ENCODE results near the gene MAP1S. TPM values are rescaled to one million over a fixed set of nuclear protein-coding genes. Genes with fewer than 3 reads are reported as not detected.

MAP1S gene
- total RNA-seq, 2 experiments from 2014 or later: 18.1 to 21.4 TPM

DNA sequence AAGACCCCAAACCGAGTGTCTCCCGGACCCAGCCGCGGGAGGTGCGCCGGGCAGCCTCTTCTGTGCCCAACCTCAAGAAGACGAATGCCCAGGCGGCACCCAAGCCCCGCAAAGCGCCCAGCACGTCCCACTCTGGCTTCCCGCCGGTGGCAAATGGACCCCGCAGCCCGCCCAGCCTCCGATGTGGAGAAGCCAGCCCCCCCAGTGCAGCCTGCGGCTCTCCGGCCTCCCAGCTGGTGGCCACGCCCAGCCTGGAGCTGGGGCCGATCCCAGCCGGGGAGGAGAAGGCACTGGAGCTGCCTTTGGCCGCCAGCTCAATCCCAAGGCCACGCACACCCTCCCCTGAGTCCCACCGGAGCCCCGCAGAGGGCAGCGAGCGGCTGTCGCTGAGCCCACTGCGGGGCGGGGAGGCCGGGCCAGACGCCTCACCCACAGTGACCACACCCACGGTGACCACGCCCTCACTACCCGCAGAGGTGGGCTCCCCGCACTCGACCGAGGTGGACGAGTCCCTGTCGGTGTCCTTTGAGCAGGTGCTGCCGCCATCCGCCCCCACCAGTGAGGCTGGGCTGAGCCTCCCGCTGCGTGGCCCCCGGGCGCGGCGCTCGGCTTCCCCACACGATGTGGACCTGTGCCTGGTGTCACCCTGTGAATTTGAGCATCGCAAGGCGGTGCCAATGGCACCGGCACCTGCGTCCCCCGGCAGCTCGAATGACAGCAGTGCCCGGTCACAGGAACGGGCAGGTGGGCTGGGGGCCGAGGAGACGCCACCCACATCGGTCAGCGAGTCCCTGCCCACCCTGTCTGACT is 7.9 kb downstream of the MAP1S start:
- DNase-seq (no peak), ATAC-seq (ENCODE audit: poor library complexity) (no peak)
- peaks cover 70% of the 10 kb centered on the region for H3K36me3 ChIP-seq (ENCODE audit: insufficient read depth, low read length)
- POLR2A ChIA-PET: no interaction called here
- no peaks in the 10 kb centered on the region for H3K9me3 Mint-ChIP-seq
- no peak overlapping the region for H3K27ac ChIP-seq (ENCODE audit: low read depth in 1 of 2, low read length in 2 of 2)
- CTCF ChIA-PET: interaction anchor here (1.5 kb wide), 1 partner anchor 9 kb away, joined by 4 read pairs; no protein-coding TSS in a partner anchor
- no peak overlapping the region for H3K4me3 ChIP-seq (ENCODE audit: low read length)
- no peak overlapping the region for H3K27ac Mint-ChIP-seq
- peaks cover 8% of the 10 kb centered on the region for H3K4me1 ChIP-seq (ENCODE audit: insufficient read depth, low read length)
- H3K27me3 ChIP-seq (ENCODE audit: control insufficient read depth in 1 of 2, insufficient read depth in 2 of 2, low read length in 2 of 2): no peaks in the 10 kb centered on the region
- H3K36me3 Mint-ChIP-seq (ENCODE audit: low read depth): peaks cover 61% of the 10 kb centered on the region
- H3K4me3 Mint-ChIP-seq: no peak overlapping the region
- intact Hi-C loops (cut with DNase I, micrococcal nuclease): no loop called here
- TF ChIP-seq, protein P1, sequence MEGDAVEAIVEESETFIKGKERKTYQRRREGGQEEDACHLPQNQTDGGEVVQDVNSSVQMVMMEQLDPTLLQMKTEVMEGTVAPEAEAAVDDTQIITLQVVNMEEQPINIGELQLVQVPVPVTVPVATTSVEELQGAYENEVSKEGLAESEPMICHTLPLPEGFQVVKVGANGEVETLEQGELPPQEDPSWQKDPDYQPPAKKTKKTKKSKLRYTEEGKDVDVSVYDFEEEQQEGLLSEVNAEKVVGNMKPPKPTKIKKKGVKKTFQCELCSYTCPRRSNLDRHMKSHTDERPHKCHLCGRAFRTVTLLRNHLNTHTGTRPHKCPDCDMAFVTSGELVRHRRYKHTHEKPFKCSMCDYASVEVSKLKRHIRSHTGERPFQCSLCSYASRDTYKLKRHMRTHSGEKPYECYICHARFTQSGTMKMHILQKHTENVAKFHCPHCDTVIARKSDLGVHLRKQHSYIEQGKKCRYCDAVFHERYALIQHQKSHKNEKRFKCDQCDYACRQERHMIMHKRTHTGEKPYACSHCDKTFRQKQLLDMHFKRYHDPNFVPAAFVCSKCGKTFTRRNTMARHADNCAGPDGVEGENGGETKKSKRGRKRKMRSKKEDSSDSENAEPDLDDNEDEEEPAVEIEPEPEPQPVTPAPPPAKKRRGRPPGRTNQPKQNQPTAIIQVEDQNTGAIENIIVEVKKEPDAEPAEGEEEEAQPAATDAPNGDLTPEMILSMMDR (IDR thresholded peaks at IDR 0.05): no peak
- no peaks in the 10 kb centered on the region for H3K27me3 Mint-ChIP-seq
- no peaks in the 10 kb centered on the region for H3K9me3 ChIP-seq (ENCODE audit: control insufficient read depth in 1 of 2, insufficient read depth in 1 of 2, low read length in 2 of 2)
- peaks cover 21% of the 10 kb centered on the region for H3K4me1 Mint-ChIP-seq (ENCODE audit: low read depth)

DNA sequence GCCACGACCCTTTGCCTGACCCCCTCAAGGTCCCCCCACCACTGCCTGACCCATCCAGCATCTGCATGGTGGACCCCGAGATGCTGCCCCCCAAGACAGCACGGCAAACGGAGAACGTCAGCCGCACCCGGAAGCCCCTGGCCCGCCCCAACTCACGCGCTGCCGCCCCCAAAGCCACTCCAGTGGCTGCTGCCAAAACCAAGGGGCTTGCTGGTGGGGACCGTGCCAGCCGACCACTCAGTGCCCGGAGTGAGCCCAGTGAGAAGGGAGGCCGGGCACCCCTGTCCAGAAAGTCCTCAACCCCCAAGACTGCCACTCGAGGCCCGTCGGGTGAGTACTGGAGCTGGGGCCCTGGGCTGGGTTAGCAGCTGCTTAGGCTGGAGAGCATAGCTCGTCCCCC is 8.6 kb downstream of the MAP1S start:
- peaks cover 75% of the 10 kb centered on the region for H3K36me3 ChIP-seq (ENCODE audit: insufficient read depth, low read length)
- intact Hi-C loops (cut with DNase I, micrococcal nuclease): no loop called here
- POLR2A ChIA-PET: no interaction called here
- Mint-ChIP-seq H3K4me3 (no peak overlapping the region), H3K36me3 (ENCODE audit: low read depth) (peaks cover 62% of the 10 kb centered on the region), H3K27me3 (no peaks in the 10 kb centered on the region), H3K27ac (no peak overlapping the region), H3K4me1 (ENCODE audit: low read depth) (peaks cover 25% of the 10 kb centered on the region), H3K9me3 (no peaks in the 10 kb centered on the region)
- H3K4me1 ChIP-seq (ENCODE audit: insufficient read depth, low read length): peaks cover 5% of the 10 kb centered on the region
- no peak overlapping the region for H3K4me3 ChIP-seq (ENCODE audit: low read length)
- TF ChIP-seq, protein P1 (IDR thresholded peaks at IDR 0.05): no peak
- no peaks in the 10 kb centered on the region for H3K27me3 ChIP-seq (ENCODE audit: control insufficient read depth in 1 of 2, insufficient read depth in 2 of 2, low read length in 2 of 2)
- DNase-seq (no peak), ATAC-seq (ENCODE audit: poor library complexity) (no peak)
- no peak overlapping the region for H3K27ac ChIP-seq (ENCODE audit: low read depth in 1 of 2, low read length in 2 of 2)
- H3K9me3 ChIP-seq (ENCODE audit: control insufficient read depth in 1 of 2, insufficient read depth in 1 of 2, low read length in 2 of 2): no peaks in the 10 kb centered on the region
- CTCF ChIA-PET: no interaction called here

DNA sequence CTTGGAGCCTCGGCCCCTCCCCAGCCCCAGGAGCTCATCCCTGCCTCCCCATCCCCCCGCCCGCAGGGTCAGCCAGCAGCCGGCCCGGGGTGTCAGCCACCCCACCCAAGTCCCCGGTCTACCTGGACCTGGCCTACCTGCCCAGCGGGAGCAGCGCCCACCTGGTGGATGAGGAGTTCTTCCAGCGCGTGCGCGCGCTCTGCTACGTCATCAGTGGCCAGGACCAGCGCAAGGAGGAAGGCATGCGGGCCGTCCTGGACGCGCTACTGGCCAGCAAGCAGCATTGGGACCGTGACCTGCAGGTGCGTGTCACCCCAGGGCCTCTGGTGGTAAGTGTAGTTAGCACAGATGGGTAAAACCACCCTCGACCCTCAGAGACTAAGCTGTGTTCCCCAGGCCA is 13.8 kb downstream of the MAP1S start:
- Histone ChIP-seq H3K36me3 (ENCODE audit: insufficient read depth, low read length) (peaks cover 68% of the 10 kb centered on the region), H3K27ac (ENCODE audit: low read depth in 1 of 2, low read length in 2 of 2) (no peak overlapping the region), H3K4me3 (ENCODE audit: low read length) (no peak overlapping the region), H3K27me3 (ENCODE audit: control insufficient read depth in 1 of 2, insufficient read depth in 2 of 2, low read length in 2 of 2) (no peaks in the 10 kb centered on the region), H3K9me3 (ENCODE audit: control insufficient read depth in 1 of 2, insufficient read depth in 1 of 2, low read length in 2 of 2) (no peaks in the 10 kb centered on the region), H3K4me1 (ENCODE audit: insufficient read depth, low read length) (peaks cover 3% of the 10 kb centered on the region)
- ChIA-PET CTCF (no interaction called here), POLR2A (interaction anchor here (1.3 kb wide), 1 partner anchor 126 kb away, joined by 4 read pairs; the partner anchor contains the start of gene RPL18A)
- no peak overlapping the region for H3K4me3 Mint-ChIP-seq
- intact Hi-C loops (cut with DNase I, micrococcal nuclease): no loop called here
- peaks cover 73% of the 10 kb centered on the region for H3K36me3 Mint-ChIP-seq (ENCODE audit: low read depth)
- ATAC-seq (ENCODE audit: poor library complexity) (no peak), DNase-seq (no peak)
- H3K27me3 Mint-ChIP-seq: no peaks in the 10 kb centered on the region
- no peak overlapping the region for H3K27ac Mint-ChIP-seq
- TF ChIP-seq, protein P1 (IDR thresholded peaks at IDR 0.05): no peak
- H3K4me1 Mint-ChIP-seq (ENCODE audit: low read depth): peaks cover 25% of the 10 kb centered on the region
- no peaks in the 10 kb centered on the region for H3K9me3 Mint-ChIP-seq
